Fibroblast of skin of left quadriceps (primary cell): Measurements from ENCODE around the gene CNNM4.

Experiments used
- DNase-seq, 2 experiments: peaks; one replicate each; pipeline ENCODE4 v3.0.0-alpha.2; 2013; ENCODE audit warnings: low read depth in 2 of 2

CNNM4 gene

GRCh38 chr2:96859099-96859649, 98.5 kb downstream of the CNNM4 start:
- no peak for DNase-seq

DNA sequence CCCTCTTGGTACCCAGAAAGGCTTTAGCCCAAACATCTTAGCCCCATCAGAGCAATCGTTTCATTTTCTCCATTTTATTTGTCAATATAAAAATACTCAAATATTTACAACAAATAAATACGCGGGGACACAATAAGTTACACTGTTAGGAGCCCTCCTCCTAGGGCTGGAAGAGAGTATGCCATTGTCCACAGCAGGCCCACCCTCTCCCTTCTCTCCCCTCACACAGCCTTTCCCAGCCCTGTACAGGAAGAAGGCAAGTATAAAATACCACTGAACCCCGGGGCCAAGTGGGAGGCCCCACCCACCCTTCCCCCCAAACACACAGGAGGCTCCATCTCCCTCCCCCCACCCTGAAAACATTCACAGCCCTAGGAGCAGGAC, 99.0 kb downstream of the CNNM4 start:
- DNase-seq: no peak

- no peak for DNase-seq
Measured at GRCh38 chr2:96860065-96861029, 99.6 kb downstream of the CNNM4 start.

DNA sequence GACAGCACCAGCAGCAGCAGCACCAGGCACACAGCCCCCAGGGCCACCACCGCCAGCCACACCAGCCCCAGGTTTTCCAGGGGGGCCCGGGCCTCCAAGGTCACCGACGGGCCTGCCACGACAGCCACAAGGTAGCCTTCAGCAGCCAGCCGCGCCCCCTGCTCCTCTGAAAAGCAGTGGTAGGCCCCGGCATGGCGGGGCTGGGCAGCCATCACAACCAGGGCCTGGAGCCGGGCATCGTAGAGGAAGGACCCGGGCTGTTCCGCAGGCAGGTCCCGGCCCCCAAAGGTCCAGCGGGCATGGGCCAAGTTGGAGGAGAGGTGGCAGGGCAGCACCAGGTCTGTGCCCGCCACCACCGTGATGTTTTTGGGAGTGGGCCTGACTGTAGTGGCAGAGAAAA, 100.4 kb downstream of the CNNM4 start:
- DNase-seq: no peak
